Stimulated activated CD8-positive, alpha-beta memory T cell treated with anti-CD3 and anti-CD28 coated beads, Interleukin-7, amount 100 ng/mL, for 24 hours (primary cell): Measurements from ENCODE around the gene TGFA.

Experiments
- DNase-seq: peaks from one replicate; pipeline ENCODE4 v3.0.0-alpha.2; 2020; ENCODE audit warnings: low read depth

The TGFA gene

DNA sequence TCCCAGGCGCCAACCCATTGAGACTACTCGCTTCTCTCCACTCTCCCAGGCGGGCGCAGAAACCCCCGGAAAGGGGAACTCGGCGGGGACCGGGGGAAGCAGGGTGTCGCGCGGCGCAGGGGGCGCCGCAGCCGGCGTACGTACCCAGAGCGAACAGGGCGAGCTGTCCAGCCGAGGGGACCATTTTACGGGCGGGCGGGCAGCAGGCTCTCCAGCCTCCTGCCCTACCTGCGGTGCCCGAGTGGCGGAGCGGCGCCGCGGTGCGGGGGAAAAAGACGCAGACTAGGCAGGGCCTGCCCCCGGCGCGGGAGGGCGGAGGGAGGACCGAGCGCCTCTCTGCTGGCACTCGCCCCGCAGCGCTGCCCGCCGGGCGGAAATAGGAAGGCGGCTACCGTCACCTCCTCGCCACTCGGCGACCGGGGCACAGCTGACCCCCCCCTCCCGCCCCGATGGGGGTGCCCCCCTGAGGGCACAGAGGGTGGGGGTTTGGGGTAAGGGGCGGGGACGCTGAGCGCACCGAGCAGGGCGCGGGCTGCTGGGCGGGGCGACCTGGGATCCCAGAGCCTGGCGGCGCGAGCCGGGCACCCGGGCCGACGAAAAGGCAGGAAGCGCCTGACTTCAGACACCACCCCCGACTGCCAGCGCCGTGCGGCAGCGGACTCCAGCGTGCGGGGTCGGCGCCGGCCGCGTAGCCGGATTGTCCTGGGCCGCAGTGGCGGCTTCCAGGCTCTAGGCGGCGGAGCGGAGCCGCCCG is at the start of gene TGFA:
Gene TGFA, minus strand, starts transcription at position 243 of the 754 bp plus-strand sequence. Its CDS starts 59 bp downstream, at position 184.
- DNase-seq = peak; percentile 21

DNA sequence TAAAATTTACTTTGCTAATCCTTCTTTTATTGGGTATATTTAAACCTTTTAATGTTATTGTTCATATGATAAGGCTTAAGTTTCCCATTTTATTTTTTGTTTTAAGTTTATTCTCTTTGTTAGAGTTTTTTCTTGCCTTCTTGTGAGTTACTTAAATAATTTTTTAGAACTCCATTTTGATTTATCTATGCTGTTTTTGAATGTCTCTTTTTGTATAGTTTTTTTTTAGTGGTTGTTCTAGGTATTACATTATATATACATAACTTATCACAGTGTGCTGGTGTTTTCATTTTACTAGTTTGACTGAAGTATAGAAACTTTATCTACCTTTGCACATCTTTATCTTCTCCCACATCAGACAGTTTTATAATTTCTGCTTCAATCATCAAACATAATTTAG is 49.4 kb upstream of the TGFA start:
- DNase-seq = no peak

DNA sequence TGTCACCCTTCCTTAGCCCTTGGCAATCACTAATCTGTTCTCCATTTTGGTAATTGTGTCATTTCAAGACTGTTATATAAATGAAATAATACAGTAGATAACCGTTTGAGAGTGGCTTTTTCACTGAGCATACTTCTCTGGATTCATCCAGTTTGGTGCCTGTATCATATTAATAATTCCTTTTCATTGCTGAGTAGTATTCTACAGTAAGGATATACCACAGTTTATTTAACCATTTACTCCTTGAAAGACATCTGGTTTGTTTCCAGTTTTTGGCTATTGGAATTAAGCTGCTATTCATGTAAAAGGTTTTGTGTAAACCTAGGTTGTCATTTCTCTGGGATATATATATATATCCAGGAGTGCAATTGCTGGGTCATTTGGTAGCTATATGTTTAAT is 44.6 kb upstream of the TGFA start:
- no peak for DNase-seq

DNA sequence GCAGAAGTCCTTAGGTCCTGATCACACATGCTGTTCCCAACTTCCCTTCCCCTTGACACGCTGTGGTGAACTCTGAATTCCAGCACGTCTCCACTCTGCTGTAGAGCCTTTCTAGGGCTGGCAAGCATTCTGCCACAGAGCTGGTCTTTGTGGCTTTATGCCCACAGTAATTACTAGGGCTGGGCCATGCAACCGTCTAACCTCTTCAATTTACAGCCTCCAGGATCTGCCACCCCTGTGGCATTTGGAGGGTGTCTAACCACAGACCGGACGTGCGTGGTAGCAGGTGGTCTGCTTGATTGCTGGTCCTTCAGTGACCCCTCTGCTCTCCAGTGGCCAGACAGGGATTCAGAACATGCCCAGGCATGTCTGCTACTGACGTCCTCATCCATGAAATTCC is 43.1 kb upstream of the TGFA start:
- DNase-seq = no peak

DNA sequence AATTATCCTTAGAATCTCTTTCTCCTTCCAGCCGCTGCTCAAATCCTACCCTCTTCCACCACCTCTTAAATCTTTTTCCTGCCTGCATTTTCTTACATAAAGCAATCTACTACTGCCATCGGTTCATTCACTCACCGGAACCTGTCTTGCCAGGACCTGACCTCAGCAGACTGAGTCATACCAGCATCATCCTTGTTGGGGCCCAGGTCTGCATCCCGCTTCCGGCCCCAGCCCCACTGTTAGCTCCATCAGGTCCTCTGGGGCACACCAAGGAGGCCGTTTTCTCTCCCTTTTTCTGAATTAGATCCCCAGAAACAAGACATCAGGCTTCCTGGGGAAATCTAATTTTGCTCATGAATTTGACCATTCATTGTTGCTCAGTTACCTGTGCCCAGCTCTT is 42.7 kb upstream of the TGFA start:
- DNase-seq = no peak

DNA sequence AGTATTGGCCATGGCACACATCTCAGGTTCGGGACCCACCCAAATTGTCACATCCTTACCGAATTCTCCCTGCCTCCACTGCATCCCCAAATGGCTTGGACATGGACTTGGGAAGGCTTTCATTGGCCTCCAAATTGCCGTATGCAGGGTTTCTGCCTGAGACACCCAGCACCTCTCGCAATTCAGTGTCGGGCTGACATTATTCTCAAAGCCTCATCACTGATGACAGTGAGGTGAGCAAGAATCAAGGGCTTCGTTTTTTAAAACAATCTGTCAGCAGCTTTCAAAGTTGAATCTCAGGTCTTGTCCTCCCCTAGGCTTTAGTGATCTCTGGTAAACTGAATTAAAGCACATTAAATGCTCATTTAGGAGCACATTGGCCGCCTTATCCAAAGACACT is 29.5 kb upstream of the TGFA start:
- no peak for DNase-seq

DNA sequence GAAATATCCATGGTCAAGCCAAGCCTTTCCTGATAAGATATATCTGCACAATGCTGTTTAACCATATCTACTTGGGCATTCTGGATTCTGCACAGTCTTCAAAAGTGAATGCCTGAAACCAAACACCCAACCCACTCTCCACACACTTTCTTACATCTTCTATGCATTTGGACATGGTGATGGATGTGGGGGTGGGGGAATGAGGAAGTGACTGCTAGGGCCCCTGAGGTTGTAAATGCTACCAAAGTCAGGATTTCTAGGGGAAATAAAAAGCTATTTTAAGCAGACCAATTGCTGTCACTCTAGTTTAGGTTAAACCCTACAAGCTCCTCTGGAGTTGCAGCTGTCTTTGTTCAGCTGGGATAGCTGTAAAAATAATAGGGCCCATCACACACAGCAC is 26.7 kb upstream of the TGFA start:
- no peak for DNase-seq

DNA sequence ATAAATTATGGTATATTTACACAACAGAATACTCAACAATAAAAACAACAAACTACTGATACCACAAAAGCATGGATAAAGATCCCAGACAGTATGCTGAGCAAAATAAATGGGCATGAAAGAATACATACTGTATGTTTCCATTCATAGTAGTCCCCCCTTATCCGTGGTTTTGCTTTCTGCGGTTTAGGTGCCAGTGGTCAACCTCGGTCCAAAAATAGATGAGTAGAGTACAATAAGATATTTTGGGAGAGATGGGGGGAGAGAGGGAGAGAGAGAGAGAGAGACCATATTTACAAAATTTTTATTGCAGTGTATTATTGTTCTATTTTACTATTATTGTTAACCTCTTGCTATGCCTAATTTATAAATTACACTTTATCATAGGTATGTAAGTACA is 21.0 kb upstream of the TGFA start:
- no peak for DNase-seq

DNA sequence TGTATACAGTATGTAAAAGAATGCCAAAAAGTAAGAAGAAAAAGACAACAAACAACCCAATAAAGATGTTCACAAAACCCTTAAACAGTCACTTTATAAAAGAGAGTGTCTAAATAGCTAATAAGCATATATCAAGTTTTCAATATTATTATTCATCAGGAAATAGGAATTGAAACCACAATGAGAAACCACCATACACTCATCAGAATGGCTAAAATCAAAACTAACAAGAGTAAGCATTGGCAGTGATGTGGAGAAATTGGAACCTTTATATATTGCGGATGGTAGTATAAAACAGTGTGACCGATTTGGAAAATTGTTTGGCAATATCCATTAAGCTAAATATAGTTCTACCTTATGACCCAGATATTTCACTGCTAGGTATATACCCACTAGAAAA is 20.5 kb upstream of the TGFA start:
- DNase-seq = no peak

DNA sequence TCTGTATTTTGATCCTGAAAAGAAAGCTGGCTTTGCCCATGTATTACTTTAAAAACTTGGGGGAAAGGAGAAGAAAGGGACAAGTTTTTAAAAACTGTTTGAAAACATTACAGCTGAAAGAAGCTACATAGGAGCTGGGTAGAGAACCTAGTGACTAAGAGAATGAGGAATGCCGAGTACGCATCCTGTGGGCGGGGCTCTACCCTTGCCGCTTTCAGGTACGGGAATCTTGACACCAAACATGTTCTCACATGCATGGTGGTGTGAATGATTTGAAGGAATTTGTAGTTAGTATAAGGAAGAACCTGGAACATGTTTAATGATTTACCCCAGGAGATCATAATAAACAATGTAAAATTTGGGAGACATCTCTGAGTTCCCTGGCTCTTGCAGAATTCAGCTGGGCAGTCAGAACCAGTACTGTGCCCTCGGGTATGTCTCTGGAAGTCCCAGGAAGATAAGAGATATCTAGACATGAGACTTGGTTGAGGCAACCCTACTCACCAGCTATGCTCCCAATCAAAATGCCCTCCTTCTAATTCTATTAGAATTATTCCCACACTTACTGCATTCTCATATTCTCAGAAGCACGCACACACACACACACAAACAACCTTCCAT is 16.5 kb upstream of the TGFA start:
- no peak for DNase-seq

DNA sequence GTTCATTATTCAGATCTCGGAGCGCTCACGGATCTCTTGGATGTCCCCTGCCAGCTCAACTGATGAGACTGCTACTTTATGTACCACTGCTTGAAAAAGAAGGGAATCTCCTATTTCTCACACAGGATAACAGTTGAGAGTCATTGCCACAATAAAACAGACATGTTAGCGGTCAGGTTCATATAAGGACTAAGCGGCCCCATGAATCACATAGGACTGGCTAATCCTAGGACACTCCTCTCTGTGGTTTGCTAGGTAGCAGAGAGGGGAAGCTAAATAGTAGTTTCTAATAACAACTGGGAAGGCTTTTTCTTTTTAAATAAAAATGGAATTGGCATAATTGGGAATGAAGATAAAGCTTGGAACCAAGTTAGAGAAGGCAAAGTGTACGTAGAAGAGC is 15.9 kb upstream of the TGFA start:
- no peak for DNase-seq

DNA sequence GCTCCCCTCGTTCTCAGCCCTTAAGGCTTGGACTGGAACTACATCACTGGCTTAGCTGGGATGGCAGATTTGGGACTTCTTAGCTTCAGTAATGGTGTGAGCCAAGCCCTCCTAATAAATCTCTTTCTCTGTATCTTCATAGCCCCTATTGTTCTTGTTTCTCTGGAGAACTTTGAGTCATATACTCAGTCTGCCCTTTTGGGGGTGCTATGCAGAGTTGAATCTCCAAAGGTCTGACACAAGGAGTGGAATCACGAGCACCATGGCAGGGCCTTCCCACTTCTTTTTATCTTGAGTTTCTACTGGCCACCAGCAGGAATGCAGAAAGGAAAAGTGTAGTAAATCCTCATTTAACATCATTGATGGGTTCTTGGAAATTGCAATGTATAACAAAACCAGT is 13.3 kb upstream of the TGFA start:
- no peak for DNase-seq

DNA sequence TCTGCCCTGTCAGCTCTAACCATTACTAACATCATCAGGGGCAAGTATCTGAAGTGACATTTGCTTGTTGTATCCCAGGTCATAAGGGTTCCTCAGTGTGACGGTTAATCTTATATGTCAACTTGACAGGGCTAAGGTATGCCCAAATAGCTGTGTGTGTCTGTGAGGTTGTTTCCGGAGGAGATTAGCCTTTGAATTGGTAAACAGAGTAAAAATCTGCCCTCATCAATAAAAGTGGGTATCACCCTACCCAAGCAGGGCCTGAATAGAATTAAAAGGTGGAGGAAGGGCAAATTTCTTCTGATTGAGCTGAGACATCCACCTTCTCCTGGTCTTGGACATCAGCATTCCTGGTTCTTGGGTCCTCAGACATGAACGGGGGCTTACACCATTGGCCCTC is 12.8 kb upstream of the TGFA start:
- DNase-seq = no peak

DNA sequence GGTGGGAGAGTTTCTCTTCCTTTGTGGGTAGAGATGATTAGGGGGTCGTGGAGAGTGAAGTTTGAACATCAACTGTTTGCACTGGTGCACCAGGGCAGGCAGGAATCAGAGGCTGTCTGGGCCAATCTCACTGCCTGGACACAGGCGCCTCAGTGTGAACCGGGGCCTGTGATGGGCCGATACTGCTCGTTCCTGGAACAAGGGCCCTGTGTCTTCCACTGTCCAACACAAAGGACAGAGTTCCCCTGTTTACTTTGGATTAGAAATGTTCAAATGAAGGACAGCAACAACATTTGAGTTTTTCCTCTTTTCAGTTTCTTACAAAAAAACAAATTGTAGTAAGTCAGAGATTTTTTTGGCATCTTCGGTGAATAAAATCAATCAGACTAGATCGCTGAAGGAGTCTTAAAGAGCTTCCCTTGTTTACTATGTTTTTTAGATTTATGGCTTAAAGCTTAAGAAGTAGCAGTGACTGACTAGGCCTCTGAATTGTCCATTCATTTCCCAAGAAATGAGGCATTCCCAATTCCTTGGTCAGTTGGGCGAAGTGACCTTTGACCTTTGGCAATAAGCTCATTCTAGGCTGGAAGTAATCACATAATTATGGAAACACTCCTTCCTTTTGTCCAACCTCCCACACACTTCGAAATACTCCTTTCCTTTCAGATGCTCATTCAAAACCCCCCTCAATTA is 11.6 kb upstream of the TGFA start:
- no peak for DNase-seq

DNA sequence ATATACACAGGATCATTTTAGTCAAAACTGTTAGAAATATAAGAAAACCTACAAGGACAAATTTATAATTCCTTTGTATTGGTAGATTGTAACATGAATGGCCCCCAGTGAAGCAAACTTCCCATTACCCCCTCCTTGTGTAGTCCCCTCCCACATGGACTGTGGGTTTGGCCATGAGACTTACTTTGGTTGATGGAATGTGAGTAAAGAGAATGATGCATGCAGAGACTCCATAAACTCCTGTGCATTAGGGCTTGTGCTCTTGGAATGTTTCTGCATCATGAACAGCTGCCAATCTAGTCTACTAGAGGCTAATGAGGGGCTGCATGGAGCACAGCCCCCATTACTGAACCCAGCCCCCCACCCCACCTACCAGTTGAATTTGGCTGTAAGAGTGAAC is 8.3 kb upstream of the TGFA start:
- DNase-seq = no peak

DNA sequence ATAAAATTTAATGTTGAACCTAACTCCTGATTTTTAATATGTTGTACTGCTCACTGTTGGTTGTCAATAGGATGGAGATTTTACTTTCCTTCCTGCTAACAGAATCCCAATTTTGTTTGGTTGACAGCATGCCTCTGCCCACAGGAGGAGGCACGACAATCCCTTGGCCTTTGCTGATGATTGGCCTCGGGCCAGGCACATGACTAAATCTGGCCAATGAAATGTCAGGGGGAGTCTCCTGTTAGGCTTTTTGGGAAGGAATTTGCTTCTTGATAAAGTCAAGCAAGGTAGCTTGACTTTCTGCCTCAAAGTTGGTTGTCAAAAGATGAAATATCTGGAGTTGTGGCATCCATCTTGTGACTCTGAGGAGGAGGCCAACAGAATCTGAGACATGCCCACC is 6.8 kb upstream of the TGFA start:
- DNase-seq = no peak

DNA sequence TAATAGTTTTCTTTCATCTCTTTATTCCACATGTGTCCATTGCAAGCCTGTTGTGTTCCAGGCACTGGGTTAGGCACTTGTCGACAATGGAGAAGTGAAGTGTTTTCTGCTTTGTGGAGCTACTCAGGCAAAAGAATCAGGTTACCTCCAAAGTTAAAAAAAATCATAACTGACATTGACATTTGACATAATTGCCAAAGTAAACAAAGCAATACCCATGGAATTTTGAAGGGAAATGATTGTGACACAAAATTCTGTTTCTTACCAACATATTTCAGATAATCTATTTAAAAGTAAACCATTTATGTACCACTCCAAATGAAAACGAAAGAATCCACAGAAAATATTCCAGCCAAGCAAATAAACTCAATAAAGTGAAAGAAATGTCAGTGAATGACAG is 6.4 kb upstream of the TGFA start:
- no peak for DNase-seq

DNA sequence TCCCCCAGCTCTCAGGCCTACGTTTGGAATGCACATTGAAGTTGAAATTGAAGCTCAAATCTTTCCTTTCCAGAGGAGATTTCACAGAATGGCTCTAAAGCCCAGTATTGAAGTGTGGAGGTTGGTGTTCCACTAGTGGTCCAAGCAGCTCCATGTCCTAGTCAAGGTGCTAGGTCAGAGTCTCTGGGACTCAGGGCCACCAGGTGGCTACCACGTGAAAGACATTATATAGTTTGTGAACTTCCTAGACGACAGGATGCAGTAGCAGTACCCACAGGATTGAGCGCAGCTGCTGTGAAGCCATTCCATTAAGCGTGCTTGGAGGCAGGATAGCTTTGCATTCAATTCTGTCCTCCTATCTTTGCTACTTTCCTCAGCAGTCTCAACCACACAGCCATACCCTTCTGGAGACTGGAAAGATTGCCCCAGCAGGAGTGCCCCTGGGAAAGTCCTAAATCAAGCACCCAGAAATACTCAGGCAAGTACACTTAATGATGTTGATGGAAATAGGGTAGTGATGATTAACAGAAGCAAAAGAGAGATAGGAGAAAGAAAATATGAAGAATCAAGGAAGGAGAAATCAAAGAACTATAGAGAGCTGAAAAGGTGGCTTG is 4.7 kb upstream of the TGFA start:
- DNase-seq = no peak

DNA sequence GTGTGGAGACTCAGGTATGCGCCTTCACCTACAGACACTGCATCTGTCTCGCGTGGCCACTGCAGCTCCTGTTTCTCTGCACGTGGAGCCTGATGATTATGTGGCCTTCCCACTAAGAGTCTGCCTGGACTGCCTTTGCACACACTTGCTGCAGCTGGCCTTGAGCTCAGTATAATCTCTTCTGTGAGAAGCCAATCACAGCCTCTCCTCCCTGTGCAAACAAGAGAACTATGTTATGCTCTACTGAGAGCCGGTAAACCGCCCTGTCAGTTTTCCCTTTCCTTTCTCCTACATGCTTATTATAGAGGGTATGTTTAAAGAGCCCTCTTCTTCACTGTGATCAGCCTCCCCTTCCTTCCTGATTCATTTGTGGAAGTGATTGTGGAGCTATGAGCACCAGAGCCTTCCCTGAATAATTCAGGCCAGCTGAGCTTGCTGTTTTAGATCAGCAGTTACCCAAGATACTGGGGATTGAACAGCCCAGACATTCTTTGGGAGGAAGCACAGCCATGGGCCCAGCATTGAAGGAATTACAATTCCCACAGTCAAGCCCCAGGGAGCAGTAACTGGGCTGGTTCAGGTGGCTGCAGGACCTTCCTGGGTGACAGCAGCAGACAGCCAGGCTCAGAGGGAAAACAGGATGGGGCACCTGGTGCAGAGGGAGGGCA is 3.7 kb upstream of the TGFA start:
- no peak for DNase-seq

DNA sequence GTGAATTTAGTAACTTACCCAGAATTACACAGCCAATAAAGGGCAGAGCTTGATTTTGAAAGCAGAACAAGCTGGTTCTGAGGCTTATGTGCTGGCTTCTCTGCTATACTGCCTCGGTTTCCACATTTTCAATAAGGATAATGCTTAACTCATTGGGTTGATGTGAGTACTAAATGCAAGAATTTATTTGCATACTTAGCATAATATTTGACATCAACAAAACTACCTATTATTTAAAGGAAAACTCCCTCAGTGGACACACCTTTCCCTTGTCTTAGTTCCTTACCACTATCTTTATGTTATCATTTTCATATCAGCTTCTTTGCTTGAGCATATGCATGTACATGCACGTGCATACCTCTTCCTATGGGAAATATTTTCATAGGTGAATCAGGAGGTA is 3.0 kb upstream of the TGFA start:
- no peak for DNase-seq

DNA sequence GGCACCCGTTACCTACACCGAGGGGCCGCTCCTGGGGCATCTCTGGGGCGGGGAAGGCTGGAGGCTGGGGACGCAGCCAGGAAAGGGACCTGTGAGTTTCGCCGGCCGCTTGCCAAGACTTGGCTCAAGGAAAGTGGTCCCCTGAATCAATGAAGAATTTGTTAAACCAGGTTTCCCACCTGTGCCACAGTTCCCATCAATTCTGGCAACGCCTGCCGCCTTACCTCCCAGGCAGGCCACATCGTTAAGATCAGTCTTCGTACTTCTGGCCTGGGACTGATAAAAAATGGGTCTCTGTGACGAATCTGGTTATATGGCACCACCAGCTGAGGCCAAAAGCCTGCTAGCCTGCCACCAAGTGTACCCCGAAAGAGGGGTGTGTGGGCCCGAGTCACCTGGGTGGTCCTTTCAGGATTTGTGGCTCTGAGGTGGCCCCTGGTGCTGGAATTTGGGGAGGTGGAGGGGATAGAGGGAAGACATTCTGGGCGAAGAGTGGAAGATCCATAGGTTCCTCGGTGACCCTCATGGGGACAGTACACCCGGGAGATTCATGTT is 789 bp upstream of the TGFA start:
- DNase-seq = no peak

DNA sequence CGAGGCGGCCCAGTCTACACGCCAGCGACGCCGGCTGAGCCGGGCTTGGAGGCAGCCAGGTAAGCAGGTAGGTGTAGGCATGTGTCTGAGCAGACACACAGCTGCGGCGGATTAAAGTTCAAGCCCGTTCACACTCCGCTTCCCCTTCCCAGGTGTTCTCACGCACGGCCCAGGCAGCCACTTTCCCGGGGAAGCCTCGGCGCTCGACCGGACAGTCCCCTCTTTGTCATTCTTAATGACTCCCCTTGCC is 367 bp downstream of the TGFA start:
- no peak for DNase-seq
